Measurements from ENCODE around the gene MAP7D3.

The MAP7D3 gene

GRCh38 chrX:136273986-136274385 is 22.8 kb upstream of the MAP7D3 start:
- DNase-seq (ENCODE audit: low read depth), result no peak
- TF ChIP-seq CTCF (IDR thresholded peaks at IDR 0.05; ENCODE audit: low read depth, low read length, missing control alignments), result no peak
- no peak overlapping the region for H3K4me3 ChIP-seq (ENCODE audit: low read depth, low read length)

- H3K4me3 ChIP-seq (ENCODE audit: low read depth, low read length), result no peak overlapping the region
- TF ChIP-seq CTCF (IDR thresholded peaks at IDR 0.05; ENCODE audit: low read depth, low read length, missing control alignments), result no peak
- no peak for DNase-seq (ENCODE audit: low read depth)
These were observed 21.1 kb upstream of the MAP7D3 start for GRCh38 chrX:136272325-136272724.

GRCh38 chrX:136271300-136271699 is 20.1 kb upstream of the MAP7D3 start:
- H3K4me3 ChIP-seq (ENCODE audit: low read depth, low read length), result no peak overlapping the region
- DNase-seq (ENCODE audit: low read depth), result no peak
- TF ChIP-seq CTCF (IDR thresholded peaks at IDR 0.05; ENCODE audit: low read depth, low read length, missing control alignments), result no peak

DNA sequence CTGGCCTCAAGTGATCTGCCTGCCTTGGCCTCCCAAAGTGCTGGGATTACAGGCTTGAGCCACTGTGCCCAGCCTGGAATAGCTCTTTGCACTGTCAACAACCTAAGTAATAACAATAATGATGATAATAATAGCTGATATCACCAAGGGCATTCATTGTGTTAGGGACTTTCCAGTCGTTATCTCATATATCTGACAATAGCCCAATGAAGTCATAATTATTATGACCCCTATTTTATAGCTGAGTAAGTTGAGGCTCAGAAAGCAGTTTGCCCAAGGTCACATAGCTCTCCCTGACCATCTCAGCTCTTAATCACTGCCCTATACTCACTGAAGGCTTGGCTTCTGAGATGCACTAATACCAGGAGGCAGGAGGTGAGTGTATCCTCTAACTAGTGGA is 18.7 kb upstream of the MAP7D3 start:
- H3K4me3 ChIP-seq (ENCODE audit: low read depth, low read length), result no peak overlapping the region
- DNase-seq (ENCODE audit: low read depth), result no peak
- TF ChIP-seq CTCF (IDR thresholded peaks at IDR 0.05; ENCODE audit: low read depth, low read length, missing control alignments), result no peak

DNA sequence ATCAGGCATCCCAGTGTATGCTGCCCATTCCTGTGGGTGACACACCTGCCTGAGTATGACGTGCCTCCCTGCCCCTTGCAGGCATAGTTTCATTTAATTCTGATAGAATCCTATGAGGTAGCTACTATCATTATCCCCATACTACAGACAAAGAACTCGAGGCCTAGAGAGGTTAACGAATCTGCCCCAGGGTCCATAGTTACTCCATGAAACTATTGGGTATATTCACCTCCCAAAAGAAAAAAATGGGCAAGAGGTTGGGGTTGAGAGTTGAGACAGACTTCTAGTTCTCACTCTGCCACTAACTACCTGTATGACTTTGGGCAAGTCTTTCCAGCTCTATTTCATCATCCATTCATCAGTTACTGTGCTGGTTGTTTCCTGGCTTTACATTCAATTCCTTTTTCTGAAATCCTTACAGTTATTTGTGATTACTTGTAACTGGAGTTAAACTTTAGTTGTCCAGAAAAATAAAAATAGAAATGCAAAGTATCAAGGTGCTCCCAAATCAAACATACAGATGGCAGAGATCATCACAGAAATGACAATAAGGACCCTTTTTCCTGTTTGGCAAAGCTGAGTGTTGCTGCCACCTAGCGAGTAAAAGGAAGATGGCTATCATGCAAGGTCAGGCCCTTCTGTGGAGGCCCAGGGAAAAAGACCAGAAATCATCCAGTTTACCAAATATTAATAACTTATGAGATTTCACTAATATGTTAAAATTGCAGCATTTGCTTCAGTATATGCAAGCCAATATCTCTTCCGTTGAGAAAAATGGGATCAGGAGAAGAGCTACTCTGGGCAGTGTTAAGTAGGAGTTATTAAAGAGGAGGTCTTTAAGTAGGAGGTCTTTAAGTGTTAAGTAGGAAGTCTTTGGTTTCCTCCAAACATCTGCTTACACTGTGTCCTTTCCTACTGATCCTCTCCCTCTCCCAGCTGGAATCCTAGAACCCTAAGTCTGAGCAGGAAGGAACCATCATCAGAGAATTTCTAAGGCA is 17.1 kb upstream of the MAP7D3 start:
- peak; percentile 10 for DNase-seq (ENCODE audit: low read depth)
- TF ChIP-seq CTCF (IDR thresholded peaks at IDR 0.05; ENCODE audit: low read depth, low read length, missing control alignments), result peak; percentile 62
- H3K4me3 ChIP-seq (ENCODE audit: low read depth, low read length), result no peak overlapping the region

DNA sequence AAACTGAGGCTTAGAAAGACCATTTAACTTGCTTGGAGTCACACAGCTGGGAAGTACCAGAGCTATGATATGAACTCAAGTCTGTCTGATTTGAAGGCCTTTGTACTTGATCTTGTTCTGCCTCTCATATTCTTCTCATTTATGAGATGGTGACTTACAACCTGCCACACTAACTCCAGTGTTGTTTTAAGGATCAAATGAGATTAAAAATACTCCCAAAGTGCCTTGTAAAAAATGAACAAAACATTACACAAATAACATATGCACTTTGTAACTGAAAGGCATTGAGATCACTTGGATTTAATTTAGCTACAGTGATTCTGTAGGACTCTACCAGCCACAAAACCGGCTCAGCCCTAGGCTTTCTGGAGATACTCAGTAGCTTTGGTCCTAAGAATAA is 15.6 kb upstream of the MAP7D3 start:
- no peak overlapping the region for H3K4me3 ChIP-seq (ENCODE audit: low read depth, low read length)
- TF ChIP-seq CTCF (IDR thresholded peaks at IDR 0.05; ENCODE audit: low read depth, low read length, missing control alignments), result no peak
- DNase-seq (ENCODE audit: low read depth), result no peak

Data from GM12864 (cell line).